DMS53 (cell line): ENCODE data around the gene FBXL17.

ENCODE experiments used
- DNase-seq: peaks from one replicate; lab custom pipeline; 2025; lab: John Stamatoyannopoulos, UW

The FBXL17 gene

GRCh38 chr5:108373426-108373825, 8.5 kb downstream of the FBXL17 start:
- DNase-seq = no peak

GRCh38 chr5:108372369-108372768, 9.5 kb downstream of the FBXL17 start:
- no peak for DNase-seq

DNA sequence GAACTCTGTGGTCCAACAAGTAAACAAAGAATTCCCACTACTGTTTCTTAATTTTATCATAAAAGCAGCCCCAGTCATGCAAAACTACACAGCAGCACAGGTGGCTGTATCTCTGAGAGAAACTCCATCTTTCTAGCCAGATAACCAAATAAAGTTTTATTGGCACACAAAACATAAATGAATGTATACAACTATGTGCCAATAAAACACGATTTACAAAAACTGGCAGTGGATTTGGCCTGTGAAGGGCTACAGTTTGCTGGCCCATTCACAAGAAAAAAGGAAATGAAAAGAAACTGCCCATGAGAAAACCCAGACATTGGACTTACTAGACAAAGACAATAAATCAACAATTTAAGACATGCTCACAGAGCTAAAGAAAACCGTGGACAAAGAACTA, 10.6 kb downstream of the FBXL17 start:
- no peak for DNase-seq

GRCh38 chr5:108369167-108369566, 12.7 kb downstream of the FBXL17 start:
- DNase-seq = no peak

DNA sequence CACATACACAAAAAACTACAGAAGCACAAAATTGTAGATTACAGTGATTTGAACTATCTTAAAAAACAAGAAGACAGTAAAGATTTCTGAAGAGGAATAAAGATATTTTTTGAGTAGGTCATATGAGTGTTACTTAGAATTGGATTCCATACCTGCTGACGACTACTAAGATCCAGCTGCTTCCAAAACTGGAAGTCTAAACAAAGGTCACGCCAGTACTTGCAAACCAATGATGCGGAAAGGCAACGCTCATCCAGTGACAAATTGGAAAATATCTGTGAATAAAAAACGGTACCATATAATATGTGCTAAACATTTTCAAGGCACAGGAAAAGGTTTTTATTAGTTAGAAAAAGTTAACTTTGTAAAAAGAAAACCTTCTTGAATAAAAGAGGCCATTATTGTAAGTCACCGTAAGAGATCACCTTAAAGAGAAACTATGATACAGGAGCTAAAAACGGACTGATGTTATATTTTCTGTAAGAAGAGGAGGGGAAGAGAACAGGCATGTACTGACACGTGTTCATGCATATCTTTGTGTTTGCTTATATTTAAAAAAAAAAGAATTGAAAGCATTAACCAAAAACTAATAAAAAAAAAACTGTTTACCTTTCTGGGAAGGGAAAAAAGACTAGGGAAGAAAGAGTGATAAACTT, 14.1 kb downstream of the FBXL17 start:
- peak; percentile 37 for DNase-seq

DNA sequence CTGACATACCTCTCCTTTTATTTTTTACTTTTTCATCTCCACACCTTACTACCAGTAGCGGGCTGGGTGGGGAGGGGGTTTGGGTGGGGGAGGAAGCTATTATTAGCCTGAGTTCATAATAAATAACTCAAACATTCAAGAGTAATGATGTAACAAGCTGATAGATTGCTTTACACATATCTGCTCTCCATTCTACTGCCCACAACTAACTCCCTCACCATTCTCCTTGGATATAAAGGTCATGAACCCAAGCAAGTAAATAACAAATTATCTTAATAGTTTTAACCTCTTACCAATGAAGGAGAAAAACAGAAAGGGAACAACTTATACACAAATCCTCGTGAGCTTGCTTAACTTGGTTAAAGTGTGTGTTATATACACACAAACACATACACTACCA, 15.4 kb downstream of the FBXL17 start:
- no peak for DNase-seq

- no peak for DNase-seq
Observed at GRCh38 chr5:108361771-108362170, 20.1 kb downstream of the FBXL17 start.

- no peak for DNase-seq
Observed at GRCh38 chr5:108361239-108361638, 20.7 kb downstream of the FBXL17 start.

- no peak for DNase-seq
Observed at GRCh38 chr5:108360280-108360679, 21.6 kb downstream of the FBXL17 start.

DNA sequence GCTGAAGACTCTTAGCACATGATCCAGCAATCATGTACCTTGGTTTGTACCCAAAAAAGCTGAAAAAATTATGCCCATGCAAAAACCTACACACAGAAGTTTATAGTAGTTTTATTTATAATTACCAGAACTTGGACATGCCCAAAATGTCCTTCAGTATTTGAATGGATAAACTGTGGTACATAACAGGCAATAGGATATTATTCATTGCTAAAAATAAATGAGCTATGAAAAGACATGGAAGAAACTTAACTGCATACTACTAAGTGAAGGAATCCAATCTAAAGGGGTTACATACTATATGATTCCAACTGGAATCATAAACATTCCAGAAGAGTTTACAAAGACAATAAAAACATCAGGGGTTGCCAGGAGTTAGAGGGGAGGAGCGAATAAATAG, 25.6 kb downstream of the FBXL17 start:
- no peak for DNase-seq

GRCh38 chr5:108353087-108353486, 28.8 kb downstream of the FBXL17 start:
- no peak for DNase-seq

DNA sequence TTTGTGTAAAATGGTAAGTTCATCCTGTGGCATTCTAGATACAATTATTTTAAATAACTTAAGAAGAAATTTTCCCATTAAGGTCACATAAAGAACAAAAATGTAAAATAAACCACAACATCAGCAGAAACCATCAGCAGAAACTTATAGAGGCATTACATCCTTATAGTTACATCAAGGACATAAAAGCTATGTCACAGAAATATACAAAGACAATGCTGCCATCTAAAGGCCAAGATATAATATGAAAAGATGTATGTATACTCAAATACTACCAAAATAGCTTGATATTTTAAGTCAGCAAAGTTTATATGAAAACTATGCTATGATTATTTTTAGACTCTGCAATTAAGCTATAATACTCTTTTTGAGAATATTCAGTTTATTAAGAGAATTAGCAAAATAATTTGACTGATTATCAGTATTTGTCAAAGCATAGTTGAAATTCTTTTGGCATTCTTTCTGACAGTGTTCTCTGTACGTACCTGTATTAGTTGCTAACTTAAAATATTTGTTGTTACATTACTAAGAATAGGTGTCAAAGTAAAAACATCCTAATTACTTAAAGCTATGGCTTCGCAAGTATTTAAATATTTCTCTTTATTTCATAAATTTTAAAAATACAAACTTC, 36.2 kb downstream of the FBXL17 start:
- peak; percentile 74 for DNase-seq

DNA sequence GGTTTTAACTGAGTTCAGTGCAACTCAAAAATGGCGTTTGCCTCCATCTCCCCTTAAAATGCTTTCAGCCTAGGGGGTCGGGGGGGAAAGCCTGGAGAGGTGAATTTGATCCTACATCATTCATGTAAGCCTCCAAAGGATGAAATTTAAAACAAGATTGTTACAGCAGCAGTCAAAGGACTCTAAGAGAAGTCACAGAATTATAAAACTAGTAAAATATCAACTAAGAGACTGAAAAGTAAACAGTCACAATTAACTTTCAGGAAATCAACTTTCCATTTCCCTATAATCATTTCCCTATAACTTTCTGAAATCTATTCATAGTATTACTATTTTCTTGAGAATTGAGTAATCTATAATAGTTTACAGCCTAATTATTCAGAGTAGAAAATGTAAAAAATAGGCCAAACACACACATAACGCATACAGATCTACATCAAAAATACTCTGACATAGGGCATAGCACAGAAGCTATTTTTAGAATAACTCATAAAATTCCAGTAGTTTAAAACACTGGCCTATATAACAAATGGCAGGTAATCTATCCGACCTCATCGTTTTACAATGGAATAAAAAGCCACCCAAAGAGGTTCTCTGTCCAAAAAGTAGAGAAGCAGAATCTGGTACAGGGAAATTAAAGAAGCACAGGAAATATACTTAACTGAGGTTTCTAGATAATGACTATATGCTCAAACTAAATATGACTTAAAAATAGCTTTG, 37.6 kb downstream of the FBXL17 start:
- no peak for DNase-seq

DNA sequence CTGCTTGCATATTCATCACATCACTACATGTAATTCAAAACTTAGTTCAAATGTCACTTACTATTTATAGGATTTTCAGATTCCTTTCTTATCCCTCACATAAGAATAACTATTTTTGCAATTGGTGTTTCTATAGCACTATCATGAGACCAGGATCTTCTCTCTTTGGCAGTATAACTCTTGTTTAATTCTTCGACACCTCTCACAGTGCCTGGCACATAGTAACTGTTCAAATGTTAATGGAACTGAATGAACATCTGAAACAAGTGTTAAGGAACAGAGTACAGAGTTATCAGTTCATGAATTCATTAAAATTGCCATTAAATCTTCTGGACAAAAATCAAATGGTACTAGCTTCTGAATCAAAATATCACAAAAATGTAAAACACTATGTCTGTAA, 40.0 kb downstream of the FBXL17 start:
- DNase-seq = no peak

DNA sequence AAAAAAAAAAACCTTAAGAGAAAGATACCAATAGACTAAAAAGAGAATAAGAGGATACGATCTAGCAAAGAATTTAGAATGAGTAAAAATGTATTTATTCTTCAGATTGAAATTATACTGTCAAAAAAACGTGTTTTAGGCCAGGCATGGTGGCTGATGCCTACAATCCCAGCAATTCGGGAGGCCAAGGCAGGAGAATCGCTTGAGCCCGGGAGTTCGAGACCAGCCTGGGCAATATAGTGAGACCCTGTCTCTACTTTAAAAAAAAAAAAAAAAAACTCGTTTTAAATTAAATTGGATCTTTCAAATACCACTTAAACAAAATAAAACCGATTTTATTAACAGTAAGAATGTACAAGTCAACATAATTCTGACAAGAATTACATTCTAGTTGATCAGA, 41.8 kb downstream of the FBXL17 start:
- DNase-seq = no peak

DNA sequence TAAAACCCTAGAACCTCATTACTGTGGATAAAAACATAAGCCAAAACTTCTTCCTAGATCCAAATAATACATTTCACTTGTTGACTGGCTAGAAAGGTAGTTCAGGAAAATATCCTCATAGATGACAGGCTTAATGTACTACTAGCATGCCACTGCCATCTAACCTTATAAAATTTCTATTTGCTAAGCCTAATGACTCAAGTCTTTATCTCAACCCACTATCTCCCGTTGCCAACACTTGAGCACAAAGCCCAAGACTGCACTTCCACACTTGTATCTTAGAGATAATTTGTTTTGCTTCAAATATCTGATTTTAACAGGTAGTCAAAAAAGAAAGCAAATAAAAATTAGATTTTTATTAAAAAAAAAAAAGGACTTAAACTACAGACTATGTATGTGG, 42.7 kb downstream of the FBXL17 start:
- no peak for DNase-seq

GRCh38 chr5:108334225-108334624, 47.7 kb downstream of the FBXL17 start:
- peak; percentile 11 for DNase-seq

- DNase-seq = no peak
Observed at GRCh38 chr5:108326982-108327381, 54.9 kb downstream of the FBXL17 start.

- no peak for DNase-seq
Observed at GRCh38 chr5:108324886-108325285, 57.0 kb downstream of the FBXL17 start.

DNA sequence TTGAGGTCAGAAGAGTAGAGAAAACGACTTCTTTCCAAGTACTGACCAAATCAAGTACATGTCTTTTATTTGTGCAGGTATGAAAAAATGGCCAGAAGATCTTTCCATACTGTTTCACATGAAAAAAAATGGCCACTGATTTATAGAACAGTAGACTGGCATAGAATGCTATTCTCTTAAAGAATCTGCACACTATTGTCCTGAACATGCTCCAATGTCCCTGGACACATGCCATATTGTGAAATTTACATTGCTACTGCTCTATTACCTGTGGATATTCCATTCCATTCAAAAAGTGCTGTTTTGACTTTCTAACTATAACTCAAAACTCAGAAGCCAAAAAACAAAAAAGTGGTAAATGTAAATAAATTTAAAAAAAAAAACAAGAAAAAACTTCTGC, 60.6 kb downstream of the FBXL17 start:
- no peak for DNase-seq

DNA sequence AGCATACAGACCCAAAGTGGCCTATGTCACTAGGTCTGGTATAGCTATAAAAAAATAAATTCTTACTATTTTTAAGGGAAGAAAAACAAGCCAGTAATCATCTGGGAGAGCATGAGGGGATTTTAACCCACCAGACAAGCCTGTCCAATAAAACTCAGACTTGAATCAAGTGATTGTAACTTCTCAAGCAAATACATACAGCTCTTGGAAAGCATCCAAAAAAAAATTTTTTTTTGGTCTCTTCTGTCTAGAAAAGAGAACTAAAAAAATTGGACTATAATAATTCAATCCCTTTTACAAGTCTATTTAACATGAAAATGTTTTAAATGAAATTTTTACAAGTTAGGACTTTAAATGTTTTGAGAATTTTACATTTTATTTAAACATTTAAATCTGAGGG, 61.7 kb downstream of the FBXL17 start:
- no peak for DNase-seq

DNA sequence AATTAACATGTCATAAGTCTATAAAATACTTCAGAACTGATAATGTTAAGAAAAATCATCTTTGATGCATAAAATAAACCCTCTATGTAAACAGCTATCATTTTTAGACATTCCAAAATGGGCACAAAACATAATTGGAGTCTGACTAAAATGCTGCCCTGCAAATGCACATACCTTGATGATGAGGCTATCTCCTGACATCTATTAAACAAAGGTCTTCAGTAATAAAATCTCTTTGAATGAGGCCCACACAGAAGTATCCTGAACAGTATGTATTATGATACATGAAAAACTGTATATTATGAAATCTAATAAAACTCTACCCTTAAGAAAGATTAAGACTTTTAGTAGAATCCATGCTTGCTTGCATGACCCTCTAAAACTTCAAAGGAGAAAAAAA, 66.1 kb downstream of the FBXL17 start:
- no peak for DNase-seq

DNA sequence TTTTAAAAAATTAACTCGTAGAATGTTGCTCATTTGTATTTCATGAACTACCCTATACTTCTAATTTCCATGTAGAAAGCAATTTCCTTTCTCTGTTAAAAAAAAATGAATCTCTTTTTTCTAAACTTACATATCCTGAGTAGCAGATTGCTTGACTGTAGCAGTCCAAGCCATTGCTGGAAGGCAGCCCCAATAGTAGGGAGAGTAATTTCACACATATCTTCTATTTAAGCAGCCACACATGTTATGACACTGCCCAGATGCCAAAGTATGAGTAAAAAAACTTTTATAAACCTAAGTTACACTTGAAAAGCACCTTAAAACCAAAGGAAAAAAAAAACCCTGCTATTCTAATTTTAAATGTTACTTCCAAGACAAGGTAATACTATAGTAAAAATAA, 69.6 kb downstream of the FBXL17 start:
- no peak for DNase-seq

DNA sequence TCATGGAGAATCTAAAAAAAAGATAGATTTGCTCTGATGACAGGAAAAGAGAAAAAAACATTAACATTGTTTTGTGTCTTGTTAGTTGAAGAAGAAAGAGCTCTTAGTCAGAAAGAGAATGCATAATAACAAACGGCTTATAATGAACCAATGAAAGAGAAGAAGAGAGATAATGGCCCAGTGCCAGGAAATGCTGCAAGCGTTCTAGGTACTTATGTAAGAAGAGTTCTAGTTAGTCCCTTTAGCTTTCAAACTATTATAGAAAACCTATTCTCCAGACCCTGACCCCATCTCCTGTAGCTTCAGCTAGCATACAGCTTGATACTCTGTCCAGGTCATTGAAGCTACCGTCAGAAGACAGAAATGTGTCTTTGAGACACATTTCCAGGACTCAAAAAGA, 70.2 kb downstream of the FBXL17 start:
- DNase-seq = no peak
